ES-I3 (cell line): ENCODE measurements around the gene PSMD14.
"Not testable (repeated sequence)": the region's sequence is repeated elsewhere in the genome, so short reads cannot be mapped to it uniquely, and the experiment has no call there.

ENCODE experiments used
- H3K36me3 ChIP-seq: 2 replicates; pipeline ENCODE4 v1.6.1; 2013; ENCODE audit warnings: mild to moderate bottlenecking, low read length, control low read depth, moderate library complexity; ENCODE audit not compliant: insufficient read depth
- H3K4me1 ChIP-seq: 2 replicates; pipeline ENCODE4 v1.6.1; 2013; ENCODE audit warnings: mild to moderate bottlenecking, control low read depth, low read length; ENCODE audit not compliant: insufficient read depth
- H3K9ac ChIP-seq: 2 replicates; pipeline ENCODE4 v1.6.1; 2013; ENCODE audit warnings: low read depth, mild to moderate bottlenecking, low read length, moderate library complexity
- H3K9me3 ChIP-seq: 2 replicates; pipeline ENCODE4 v1.6.1; 2013; ENCODE audit warnings: mild to moderate bottlenecking, low read length, moderate library complexity; ENCODE audit not compliant: control insufficient read depth, insufficient read depth

PSMD14 gene

GRCh38 chr2:161308178-161308955, at the start of gene PSMD14:
PSMD14 (plus strand) TSS chr2:161308425; CDS start chr2:161318826, 10,401 bp downstream.
- Histone ChIP-seq H3K4me1 (no peaks in the 10 kb centered on the region), H3K9me3 (no peaks in the 10 kb centered on the region), H3K9ac (peak within 1 kb of the TSS; percentile 78), H3K36me3 (no peaks in the 10 kb centered on the region)

DNA sequence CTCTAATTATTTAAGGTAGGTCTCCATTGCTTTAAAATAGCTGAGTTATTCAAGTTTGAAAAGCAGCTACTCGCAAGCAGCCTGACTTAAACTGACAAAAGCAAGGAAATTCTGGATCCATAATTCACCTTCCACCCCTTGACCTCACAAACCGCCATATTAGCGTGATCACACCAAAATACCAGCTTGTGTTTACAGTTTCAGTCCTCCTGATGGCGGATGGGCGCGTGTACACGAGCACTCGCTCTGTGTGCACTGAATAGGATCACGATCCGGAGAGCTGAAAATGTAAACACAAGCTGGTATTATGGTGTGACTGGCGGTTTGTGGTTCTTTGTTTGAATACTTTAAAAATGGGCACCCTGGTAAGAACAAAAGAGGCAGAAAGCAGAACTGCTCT, 42.4 kb upstream of the PSMD14 start:
- Histone ChIP-seq H3K9ac (no peak overlapping the region), H3K36me3 (no peaks in the 10 kb centered on the region), H3K4me1 (no peaks in the 10 kb centered on the region), H3K9me3 (no peaks in the 10 kb centered on the region)

DNA sequence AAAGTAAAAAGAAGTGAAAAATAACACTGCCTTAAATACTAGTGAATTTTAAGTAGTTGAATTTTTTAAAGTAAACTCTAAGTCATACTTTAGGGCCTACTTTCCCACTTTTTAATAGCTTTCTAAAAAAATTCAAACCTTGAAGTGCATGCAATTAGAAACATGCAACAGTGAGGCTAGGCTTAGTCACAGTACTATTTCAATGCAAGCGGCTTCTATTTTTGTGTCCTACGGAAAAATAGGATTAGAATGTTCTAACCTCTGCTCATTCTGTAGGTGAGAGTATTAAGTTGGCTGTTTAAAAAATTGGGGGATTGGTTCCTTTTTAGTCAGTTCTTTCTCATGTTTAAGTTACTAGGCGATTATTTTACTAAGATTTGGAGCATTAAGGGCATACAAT, 39.1 kb upstream of the PSMD14 start:
- Histone ChIP-seq H3K36me3 (no peaks in the 10 kb centered on the region), H3K4me1 (no peaks in the 10 kb centered on the region), H3K9ac (no peak overlapping the region), H3K9me3 (peaks cover 9% of the 10 kb centered on the region)

DNA sequence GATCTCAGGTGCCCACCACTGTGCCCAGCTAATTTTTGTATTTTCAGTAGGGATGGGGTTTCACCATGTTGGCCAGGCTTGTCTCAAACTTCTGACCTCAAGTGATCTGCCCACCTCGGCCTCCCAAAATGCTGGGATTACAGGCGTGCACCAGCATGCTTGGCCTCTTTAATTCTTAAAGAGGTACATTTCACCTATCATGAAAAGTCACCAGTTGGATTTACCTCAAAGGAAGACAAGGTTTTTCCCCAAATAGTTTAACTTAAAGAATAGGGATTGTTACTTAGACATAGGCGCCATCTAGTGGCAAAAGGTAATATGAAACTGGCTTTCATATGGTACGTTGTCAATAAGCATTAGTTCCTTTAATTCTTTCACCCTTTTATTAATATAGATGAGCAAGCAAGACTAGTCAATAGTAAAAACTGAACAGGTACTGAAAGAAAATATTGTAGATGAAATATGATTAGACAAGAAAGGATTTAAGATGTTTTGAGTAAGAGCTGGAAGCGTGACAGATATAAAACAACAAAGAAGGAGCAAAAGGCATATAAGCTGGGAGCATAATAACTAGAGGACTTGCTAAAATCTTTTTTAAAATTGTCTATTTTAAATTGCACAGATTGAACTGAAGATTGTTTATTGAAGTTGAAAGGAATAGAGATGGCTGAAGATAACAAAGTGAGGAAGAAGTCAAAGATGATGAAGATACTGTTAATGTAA, 35.0 kb upstream of the PSMD14 start:
- no peaks in the 10 kb centered on the region for H3K36me3 ChIP-seq
- H3K9me3 ChIP-seq, result peaks cover 9% of the 10 kb centered on the region
- H3K9ac ChIP-seq, result no peak overlapping the region
- no peaks in the 10 kb centered on the region for H3K4me1 ChIP-seq

GRCh38 chr2:161278564-161279229, 29.5 kb upstream of the PSMD14 start:
- not testable (repeated sequence) for H3K9me3 ChIP-seq, H3K36me3 ChIP-seq, H3K4me1 ChIP-seq, H3K9ac ChIP-seq

- not testable (repeated sequence) for H3K36me3 ChIP-seq, H3K4me1 ChIP-seq, H3K9me3 ChIP-seq, H3K9ac ChIP-seq
These were observed 28.9 kb upstream of the PSMD14 start for GRCh38 chr2:161279230-161279815.

GRCh38 chr2:161280906-161281323, 27.3 kb upstream of the PSMD14 start:
- not testable (repeated sequence) for H3K36me3 ChIP-seq, H3K4me1 ChIP-seq, H3K9ac ChIP-seq, H3K9me3 ChIP-seq

DNA sequence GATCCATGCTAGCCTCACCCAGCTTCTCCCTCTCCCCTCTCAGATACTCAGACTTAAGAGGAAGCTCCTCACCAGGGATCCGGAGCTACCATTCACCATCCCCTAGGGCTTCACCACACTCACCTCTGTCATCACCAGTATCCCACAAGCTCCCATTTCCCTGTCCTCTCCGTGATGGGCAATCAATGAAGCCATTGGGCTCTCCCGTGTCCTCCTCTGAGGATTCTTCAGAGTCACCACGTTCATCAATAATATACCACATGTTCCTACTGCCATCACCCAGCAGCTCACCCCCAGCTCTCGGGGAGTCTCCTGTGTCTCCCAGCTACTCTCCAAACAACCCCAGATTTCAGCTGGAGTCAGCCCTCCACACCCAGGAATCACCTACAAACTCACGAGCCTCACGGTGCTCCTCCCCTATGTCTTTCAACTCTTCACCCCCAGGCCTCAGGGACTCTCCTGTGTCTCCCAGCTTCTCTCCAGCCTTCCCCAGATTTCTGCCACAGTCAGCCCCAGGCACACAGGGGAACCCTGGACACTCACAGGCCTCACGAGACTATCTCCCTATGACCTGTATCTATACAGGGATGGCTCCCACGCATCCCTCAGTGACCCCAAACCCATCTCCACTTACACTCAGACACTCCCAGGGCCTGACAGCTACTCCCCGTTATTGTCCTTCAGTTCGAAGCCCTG, 26.5 kb upstream of the PSMD14 start:
- H3K9me3 ChIP-seq, H3K36me3 ChIP-seq, H3K9ac ChIP-seq, H3K4me1 ChIP-seq: not testable (repeated sequence)

GRCh38 chr2:161282311-161282644, 25.9 kb upstream of the PSMD14 start:
- H3K4me1 ChIP-seq, H3K9me3 ChIP-seq, H3K9ac ChIP-seq, H3K36me3 ChIP-seq: not testable (repeated sequence)

DNA sequence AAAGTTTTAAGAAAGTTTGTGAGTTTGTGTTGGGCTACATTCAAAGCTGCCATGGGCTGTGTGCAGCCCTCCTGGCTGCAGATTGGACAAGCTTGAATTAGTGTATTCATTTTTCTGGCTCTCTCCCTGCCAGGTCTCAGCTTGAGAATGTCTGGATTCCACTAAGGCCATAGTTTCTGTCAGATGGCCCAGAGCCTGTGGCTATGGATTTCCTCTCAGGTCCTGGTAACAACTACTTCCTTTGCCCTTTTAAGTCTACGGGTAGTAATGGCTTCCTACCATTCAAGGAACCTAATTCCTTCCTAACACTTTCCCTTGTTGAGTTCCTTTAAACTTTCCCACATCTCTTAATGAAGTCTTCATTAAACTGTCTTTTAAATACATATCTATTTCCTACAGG, 24.3 kb upstream of the PSMD14 start:
- Histone ChIP-seq H3K36me3 (no peaks in the 10 kb centered on the region), H3K9ac (no peak overlapping the region), H3K9me3 (no peaks in the 10 kb centered on the region; the same call in 1 of the 2 replicates), H3K4me1 (no peaks in the 10 kb centered on the region)

- H3K4me1 ChIP-seq, result no peaks in the 10 kb centered on the region
- H3K9ac ChIP-seq, result no peak overlapping the region
- no peaks in the 10 kb centered on the region for H3K36me3 ChIP-seq
- H3K9me3 ChIP-seq, result no peaks in the 10 kb centered on the region
These were observed 4.6 kb upstream of the PSMD14 start for GRCh38 chr2:161303535-161304050.

GRCh38 chr2:161306919-161307318, 1.3 kb upstream of the PSMD14 start:
- Histone ChIP-seq H3K36me3 (no peaks in the 10 kb centered on the region), H3K4me1 (no peaks in the 10 kb centered on the region), H3K9me3 (no peaks in the 10 kb centered on the region), H3K9ac (peak overlapping the region; percentile 78; the same call in 1 of the 2 replicates)

- H3K9ac ChIP-seq, result peak overlapping the region; percentile 78
- H3K36me3 ChIP-seq, result no peaks in the 10 kb centered on the region
- no peaks in the 10 kb centered on the region for H3K4me1 ChIP-seq
- H3K9me3 ChIP-seq, result no peaks in the 10 kb centered on the region
These were observed 549 bp upstream of the PSMD14 start for GRCh38 chr2:161307676-161308075.

- Histone ChIP-seq H3K9ac (no peak overlapping the region), H3K4me1 (no peaks in the 10 kb centered on the region), H3K36me3 (no peaks in the 10 kb centered on the region), H3K9me3 (no peaks in the 10 kb centered on the region)
These were observed 4.8 kb downstream of the PSMD14 start for GRCh38 chr2:161312996-161313395.
